ENCODE data around the gene TMEM121.
"Not testable (repeated sequence)": the region's sequence is repeated elsewhere in the genome, so short reads cannot be mapped to it uniquely, and the experiment has no call there.

Gene TMEM121

DNA sequence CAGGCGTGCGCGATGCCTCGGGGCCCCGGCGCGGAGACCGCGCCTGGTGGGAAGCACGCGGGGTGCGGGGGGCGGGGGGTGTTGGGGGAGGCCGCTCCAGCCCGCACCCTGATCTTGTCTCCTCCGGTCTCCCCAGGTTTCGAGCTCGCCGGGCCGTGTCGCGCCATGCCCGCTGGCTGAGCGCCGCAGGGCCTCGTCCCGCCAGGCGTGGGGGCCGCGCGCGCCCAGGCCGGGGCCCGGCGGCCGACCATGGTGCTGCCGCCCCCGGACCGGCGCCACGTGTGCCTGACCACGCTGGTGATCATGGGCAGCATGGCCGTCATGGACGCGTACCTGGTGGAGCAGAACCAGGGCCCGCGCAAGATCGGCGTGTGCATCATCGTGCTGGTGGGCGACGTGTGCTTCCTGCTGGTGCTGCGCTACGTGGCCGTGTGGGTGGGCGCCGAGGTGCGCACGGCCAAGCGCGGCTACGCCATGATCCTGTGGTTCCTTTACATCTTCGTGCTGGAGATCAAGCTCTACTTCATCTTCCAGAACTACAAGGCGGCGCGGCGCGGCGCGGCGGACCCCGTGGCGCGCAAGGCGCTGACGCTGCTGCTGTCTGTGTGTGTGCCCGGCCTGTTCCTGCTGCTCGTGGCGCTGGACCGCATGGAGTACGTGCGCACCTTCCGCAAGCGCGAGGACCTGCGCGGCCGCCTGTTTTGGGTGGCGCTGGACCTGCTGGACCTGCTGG, 2.4 kb downstream of the TMEM121 start:
- DNase-seq = no peak

DNA sequence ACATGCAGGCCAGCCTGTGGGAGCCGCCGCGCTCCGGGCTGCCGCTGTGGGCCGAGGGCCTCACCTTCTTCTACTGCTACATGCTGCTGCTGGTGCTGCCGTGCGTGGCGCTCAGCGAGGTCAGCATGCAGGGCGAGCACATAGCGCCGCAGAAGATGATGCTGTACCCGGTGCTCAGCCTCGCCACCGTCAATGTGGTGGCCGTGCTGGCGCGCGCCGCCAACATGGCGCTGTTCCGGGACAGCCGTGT, 2.9 kb downstream of the TMEM121 start:
- no peak for DNase-seq

DNA sequence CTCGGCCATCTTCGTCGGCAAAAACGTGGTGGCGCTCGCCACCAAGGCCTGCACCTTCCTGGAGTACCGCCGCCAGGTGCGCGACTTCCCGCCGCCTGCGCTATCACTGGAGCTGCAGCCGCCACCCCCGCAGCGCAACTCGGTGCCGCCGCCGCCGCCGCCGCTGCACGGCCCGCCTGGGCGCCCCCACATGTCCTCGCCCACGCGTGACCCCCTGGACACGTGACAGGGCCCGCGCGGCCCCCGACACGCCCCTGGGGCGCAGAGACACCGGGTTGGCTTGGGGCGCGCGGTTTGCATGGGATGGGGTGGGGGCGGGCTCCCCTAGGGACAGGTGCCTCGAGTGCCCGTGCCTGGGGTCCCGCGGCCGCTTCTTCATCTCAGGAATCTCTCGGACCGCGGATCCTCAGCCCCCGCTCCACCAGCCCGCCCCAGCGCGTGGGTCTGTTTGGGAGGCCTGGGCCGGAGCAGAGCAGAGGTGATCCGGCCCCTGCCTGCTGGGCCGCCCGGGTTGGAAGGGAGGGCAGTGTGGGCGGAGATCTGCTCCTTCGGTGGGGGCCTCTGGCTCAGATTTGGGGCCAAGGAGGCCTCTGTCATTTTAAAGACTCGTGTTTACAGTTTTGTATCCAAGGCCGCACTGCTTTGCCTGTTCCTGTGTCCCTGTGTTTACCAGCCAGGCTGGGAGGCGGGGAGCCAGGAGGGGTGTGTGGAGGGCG, 3.3 kb downstream of the TMEM121 start:
- DNase-seq = peak; percentile 24

DNA sequence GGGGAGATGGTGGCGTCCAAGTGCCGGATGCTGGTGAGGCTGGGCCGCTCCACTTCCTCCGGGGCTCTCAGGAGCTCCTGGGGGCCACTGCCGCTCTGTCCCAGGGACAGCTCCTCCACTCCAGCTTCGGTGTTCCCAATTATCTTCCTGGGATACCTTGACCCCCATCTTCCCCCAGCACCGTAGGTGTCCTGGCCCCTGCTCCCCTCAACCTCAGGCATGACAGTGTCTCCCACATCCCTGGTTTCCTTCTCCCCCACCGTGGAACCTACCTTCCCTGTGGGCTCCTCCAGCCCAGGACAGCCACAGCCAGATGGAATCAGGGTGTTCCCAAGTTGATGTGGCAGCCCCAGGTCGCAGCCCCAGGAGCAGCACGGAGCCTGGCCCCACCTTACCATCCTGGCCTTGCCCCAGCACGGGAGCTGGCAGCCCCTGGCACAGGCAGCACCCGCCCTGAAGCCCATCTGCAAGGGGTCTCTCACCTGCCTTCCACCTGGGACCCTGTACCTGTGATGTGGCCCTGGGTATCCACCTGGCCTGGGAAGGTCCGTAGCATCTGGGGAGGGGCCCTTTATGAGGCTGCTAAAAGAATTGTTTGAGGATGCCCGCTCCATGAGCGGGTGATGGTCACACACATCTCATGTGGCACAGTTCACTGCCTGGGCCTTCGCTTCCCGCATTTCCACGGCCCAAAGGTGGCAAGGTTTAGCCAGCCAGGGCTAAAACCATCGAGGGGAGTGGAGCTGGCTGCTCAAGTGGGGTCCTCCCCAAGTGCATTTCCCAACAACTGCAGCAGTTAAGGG, 4.1 kb downstream of the TMEM121 start:
- no peak for DNase-seq

DNA sequence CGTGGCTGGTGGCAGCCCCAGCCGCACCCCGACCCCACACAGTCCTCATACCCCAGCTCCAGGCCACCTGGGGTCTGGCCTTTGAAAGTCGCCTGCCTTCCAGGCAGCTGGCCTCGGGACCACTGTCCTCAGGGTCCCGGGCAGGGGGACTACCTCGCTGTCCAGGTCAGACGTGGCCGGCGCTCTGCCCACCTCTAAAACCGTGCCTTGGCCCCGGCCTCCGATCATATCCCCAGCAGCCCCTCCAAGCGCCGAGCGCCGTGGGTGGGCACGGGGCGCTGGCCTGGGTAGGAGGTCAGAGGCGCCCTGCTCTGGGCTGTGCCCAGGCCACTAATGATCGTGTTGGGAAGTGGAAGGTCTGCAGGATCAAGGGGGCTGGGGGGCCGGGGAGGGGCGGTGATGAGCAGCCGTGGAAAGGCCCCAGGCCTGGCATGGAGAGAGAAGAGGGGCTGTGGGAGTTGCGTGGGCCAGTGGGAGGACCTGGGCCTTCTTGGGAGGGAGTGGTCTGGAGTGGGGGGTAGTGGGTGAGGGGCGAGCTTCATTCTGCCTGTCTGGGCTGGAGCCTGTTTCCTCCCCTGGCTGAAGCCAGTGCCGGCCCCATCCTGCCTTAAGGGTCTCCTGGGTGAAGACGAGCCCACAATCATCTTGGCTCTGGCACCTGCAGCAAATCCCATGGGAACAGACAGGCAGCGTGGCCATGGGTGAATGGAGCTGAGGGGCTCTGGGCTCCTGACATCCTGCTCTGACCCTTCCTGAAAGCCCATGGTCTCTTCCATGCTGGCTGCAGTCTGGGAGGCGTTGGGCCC, 4.9 kb downstream of the TMEM121 start:
- no peak for DNase-seq

DNA sequence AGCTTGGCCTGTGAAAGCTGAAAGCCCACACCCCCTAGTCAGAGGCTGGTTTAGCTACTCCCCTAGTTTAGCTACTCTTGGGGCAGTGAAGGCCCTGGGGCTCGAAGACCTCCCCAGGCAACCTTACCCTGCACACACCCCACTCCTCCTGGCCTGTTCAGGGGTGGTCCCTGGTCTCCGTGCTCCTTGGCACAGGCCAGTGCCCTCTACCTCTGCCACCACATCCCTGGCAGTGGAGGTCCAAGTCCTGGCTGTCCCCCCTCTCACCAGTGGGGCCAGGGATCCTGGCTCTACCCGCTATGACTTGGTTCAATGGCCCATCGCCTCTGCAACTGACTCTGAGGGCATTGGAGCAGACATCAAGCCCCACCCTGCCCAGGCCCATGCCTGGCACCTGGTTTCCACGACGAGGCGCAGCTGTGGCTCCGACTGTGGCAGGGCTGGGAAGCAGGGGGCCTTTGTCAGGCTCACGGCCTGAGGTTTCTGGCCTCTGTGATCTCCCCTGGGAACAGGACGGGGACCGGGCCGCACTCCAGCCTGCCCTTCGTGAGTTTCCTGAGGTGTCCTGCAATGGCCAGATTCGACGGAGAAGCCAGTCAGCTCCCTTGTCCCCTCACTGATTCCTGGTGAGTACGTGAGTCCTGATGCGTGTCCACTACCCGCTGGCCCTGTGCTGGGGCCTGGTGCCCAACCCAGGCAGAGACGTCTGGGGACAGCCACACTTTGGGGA, 5.7 kb downstream of the TMEM121 start:
- DNase-seq = no peak

DNA sequence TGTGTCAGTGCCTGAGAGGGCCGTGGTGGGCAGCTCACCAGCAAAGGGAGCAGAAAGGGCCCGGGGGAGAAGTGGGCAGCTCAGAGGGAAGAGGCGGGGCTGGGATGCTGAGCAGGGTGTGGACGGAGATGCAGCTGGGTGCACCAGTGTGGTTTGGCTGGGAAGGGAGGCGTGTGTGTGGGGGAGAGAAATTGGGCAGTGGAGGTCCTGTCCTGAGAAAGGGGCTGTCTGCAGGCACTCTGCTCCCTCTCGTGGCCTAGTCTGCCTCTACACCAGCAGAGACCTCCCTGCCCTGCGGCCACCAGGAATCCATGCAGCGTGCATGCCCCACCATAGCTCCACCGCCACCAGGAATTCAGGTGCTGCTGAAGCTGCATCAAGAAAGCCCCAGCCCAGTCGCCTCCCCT, 6.4 kb downstream of the TMEM121 start:
- DNase-seq = no peak

DNA sequence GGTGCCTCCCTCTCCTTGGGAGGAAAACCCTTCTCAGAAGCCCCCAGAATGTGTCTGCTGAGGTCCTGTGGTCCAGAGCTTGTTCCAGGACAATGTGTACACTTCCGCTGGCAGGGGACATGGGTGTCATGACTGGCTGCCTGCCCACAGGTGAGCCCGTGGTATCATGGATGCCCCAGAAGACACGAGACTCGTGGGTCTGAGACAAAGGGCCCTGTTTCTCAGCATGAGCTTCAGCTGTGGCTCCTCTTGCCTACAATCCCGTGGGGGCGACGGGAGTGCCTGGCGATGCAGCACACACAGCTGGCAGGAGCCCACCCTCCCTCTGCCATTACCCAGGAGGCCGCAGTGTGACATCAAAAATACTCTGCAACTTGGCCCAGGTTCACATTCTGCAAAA, 7.0 kb downstream of the TMEM121 start:
- DNase-seq = no peak

DNA sequence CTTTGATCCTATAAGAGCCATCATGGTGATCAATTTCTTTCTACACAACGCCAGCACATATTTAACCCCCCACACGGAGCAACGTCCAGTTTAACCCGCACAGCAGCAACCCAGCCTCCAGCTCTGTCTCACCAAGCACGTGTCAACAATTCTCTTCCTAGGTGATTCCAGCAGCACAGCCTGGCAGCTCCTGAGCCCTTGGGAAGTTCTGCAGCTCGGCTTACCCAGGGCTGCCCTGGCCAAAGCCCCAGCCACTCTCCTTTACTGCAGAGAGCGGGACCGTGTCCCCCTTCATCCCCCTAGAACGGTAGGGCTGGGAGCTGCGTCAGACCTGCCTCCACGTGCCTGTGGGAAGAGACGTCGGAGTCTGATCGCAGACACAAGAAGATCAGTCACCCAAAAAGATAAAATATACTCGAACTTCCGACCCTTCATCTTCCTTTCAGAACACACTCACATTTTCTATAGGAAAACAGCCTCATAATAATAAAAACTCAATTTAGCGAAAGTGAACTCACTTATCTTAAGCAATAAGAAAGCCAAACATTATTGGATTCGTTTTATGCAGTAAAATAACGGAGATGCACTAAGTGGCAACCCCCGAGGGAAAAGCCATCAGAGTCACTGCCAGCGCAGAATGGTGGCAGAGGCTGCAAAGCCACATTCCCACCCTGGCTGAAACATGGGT, 7.6 kb downstream of the TMEM121 start:
- DNase-seq = no peak

DNA sequence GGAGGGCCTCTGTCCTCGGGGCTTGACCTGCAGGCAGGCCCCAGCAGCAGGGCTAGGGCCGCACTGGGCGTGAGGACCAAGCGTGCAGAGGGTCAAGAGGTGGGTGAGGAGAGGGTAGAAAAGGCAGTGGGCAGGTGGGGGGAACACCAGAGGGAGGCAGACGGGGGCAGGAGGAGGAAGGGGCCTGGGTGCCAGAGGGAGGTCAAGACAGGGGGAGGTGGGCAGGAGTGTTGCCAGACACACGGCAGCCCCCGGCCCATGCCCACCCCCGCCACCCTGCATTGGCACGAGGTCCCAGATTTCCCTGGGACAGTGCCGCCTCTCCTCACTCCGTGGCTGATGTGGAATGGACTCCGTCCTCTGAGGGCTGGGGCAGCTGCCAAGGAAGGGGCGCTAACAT, 8.2 kb downstream of the TMEM121 start:
- no peak for DNase-seq

DNA sequence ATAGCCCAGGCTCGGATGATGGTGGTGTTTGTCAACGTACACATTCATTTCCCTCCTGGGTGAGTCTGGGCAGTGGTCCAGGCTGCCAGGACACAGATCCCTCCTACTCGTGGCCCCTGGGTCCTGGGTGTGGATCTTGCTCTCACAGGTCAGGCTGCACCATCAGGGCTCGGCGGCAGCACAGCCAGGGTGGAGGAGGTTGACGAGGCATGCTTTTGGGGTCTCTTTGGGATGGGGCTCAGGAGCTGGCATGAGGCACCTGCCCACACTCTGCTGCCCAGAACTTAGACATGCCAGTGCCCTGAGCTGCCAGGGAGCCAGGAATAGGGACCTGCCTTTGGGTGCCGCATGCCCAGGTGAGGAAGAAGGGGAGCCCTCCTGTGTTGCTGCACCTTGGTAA, 9.7 kb downstream of the TMEM121 start:
- no peak for DNase-seq

DNA sequence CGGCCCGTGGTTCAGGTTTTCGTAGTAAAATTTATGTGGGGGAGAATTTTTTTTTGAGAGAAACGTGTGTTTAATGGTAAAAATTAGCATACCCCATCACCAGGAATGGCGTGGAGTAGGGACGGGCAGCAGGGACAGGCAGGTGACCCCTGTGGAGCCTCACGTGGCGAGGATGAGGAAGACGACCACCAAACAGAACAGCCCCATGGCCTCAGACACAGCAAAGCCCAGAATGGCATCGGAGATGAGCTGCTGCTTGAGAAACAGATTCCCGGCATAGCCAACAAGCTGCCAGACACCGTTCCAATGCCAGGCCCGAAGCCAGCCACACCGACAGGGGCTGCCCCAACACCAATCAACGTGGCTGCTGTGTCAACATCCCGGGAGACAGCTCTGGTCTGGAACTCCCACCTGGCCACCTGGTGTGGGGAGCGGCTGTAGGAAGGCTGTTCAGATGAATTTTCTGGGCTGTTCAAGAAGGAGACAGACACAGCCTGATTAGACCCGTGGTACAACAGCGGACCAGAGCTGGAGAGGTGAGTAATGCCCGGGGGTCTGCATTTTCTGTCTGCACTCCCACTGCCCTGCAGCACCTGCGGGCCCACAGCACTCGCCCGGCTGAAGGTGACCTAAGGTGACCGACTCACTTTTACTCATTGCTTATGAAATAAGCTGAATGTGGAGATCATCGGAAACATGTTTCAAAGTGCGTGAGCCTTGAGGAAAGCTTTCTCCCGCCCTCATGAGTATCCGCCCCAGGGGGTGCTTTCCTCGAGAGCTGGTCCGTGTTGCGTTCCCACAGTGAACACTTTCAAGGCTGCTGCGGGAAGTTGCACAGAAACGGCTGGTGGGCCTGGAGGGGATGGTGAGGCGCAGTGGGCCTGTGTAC, 10.6 kb downstream of the TMEM121 start:
- DNase-seq = no peak

DNA sequence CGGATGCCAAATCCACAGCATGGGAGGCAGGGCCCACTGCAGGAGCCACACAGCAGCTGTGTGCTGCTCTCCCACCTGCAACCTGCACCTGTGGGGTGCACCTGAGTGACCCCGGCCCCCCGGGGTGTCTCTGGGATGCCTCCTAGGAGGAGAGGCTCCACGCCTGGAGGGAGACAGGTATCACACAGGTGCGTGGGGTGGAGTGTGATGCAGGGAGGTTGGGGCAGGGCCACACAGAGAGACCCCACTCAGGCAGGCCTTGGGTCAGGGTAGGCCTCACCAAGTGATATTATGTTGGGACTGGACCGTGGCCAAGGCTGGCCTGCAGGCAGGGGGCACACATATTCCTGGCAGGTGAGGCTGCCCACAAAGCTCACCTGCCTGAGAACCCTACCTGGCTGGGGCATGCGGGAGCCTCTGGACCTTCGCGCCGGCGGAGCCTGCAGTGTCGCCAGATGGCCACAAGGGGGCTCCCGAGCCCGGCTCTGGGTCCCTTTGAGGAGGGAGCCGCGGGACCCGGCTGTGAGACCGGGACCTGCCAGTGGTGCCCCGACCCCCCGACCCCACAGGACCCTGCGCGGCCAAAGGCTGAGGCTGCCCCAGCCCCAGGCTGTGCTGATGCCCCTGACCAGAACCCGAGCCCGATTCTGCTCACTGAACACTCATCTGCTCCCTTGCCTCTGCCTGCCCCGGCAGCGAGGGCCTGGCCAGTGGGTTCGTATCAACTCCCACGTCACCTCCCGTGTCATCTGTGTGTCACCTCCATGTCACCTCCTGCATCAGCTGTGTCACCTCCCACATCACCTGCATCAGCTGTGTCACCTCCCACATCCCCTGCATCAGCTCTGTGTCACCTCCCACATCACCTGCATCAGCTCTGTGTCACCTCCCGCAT, 11.4 kb downstream of the TMEM121 start:
- peak; percentile 61 for DNase-seq

DNA sequence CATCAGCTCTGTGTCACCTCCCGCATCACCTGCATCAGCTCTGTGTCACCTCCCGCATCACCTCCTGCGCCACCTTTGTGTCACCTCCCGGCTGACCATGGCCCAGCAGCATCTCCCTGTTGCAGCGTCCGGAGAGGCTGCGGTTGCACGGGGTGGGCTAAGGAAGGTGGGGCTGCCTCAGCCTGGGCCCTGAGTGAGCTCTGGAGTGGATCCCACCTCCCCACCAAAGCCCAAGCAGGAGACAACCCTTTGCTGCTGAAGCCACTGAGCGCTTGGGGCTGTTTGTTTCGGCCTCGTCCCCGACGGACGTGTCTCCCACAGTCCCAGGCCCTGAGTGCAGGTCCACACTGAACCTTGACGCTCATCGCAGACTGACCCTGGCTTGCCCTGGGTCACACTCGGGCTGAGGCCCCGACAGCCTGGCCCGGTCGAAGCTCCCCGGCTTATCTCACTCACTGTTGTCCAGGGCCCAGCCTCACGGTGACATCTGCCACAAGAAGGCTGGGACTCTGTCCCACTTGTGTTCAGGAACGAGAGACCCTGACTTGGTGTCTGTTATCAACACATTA, 12.2 kb downstream of the TMEM121 start:
- DNase-seq = no peak

DNA sequence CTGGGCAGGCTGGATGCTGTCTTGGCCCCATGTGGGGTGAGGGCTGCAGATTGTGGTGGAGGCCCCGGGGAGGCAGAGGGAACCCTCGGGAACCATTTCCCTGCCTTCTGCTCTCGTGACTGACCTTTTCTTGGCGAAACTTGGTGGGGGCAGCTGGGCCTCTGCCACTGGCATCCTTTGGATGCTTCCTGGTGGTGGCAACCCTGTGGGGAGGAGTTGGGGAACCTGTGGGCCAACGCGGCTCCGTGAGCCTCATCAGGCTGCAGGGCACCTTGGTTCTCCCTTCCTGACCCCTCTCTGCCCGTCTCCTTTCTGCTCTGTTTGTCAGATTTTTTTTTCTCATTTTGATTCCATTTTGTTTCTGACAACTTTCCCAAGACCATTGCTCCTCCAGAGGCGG, 14.4 kb downstream of the TMEM121 start:
- DNase-seq = no peak

DNA sequence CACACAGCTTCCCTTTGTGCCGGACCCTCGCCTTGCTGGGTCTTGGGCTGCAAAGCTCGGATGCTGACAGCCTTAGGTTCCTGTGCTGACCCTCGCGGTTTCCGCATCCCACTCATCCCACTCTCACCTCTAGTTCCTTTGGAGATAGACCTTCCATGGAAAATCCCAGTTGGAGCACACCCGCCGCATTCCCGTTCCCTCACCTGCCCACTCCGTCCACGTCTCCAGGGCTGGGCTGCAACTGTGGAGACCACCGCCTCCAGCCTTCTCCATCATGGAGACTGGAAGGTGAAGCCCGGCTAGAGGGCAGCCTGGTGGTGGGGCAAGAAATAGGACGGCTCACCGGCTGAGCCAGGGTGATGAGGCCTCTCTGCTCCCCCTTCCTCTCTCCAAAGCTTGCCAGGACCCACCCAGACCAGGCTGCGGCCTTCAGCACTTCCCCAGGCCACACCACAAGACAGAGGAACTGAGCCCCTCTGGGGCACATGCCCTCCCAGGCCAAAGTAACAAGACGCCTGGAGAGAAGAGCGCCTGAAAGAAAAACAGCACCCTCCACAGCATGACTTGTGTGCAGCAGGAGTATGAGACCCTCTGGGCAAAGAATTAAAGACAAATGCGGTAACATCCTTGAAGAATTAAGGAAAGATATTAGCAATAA, 15.0 kb downstream of the TMEM121 start:
- no peak for DNase-seq

DNA sequence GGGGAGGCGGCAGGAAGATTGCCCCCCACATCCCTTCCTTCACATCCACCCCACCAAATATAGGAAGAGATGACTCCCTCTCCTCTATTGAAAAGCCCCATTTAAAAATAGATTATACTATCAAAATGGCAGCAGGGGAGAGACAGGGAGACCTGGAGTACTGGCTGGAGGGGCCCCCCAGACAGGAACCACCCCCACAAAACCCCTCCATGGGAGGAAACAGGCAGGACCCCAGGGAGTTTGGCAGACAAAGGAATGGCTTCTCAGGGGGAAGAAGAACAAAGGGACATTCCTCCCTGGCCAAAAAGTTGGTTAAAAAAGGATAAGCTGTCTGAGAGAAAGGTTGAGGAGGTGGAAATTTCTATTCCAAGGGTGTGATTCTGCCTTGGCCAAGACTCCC, 19.3 kb downstream of the TMEM121 start:
- DNase-seq = not testable (repeated sequence)

DNA sequence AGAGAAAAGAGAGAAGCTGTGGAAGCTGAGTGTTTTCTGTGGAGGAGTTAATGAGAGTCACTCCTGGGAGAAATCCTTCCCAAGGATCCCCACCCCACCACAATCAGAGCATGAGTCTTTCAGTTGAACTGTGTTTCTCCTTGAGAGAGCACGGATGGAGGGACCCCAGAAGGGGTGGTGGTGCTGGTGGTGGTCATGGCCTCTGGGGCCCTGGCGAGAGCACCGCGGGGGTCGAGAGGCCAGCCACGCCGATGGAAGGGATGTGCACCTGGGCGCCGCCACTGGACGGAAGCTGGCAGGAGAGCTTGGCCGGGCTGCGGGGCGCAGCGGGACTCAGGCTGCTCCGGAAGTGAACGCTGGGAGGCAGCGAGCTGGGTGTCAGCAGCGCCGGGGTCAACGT, 20.0 kb downstream of the TMEM121 start:
- not testable (repeated sequence) for DNase-seq

DNA sequence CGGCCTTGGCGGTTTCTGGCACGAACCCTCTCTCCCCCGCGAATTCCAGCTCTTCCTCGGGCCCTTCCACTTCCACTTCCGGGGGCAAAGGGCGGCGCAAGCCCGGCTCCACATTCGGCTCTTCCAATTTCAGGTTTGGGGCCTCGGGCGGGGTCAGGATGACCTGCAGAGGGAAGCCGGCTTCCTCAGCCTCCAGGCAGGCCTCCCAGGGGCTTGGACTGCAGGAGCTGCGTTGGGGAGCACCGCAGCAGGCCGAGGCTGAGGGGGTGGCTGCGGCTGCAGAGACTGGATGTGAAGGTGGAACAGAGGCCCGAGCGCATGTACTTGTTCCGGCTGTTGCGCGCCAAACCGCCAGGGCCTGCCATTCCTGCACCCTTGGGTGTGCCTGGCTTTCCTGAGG, 20.7 kb downstream of the TMEM121 start:
- not testable (repeated sequence) for DNase-seq
